ENCODE data around the gene SLC38A1.

Gene SLC38A1

DNA sequence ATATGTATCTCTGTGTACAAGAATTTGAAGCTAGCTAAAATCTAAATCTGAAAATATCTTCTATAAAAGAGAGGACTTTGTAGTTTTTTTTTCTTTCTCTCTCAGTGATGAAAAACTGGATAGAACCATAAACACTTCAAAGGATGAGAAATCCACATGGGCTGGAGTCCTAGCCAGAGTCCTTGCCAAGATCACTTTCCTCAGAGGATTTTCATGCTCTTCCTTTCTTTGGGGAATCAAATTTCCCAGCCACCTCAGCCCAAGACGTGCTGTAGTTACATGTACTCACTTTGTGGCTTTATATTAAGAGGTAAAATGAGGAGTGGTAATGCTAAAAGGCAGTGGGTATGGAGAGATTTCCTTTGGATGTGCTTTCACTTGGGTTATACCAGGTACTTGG, 110.3 kb downstream of the SLC38A1 start:
- no peak for DNase-seq (ENCODE audit: low read depth)
- no peak for TF ChIP-seq CTCF (IDR thresholded peaks at IDR 0.05; ENCODE audit: control insufficient read depth, insufficient read depth, low read depth, low read length, missing control alignments)
- no peak overlapping the region for H3K4me3 ChIP-seq (ENCODE audit: control insufficient read depth, low read depth, low read length)

DNA sequence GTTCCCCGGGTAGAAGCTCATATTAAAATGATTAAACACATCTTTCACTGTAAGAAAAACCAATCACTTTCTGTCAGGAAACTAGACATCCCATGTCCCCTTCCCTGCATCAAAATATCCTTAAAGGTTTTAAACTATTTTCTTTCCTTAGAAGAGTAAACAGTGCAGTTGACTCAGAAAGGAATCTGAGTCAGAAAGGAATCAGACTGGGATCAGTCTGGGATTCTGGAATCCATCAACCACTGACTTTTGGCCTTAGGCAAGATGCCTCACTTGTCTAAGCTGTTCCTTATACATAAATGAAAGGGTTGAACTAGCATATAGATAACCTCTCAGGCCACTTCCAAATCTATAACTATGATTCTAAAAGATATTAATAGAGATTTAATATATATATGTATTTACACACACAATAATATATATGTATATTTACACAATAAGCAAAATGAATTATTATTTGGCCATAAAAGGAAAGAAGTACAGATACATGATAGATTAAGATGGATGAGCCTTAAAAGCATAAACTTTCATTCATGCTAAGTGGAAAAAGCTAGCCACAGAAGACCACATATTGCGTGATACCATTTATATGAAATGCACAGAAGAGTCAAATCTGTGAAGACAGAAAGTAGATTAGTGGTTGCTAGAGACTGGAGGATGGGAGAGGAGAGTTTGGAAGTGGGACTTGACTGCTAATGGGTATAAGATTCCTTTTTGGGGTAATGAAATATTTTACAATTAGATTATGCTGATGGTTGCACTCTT, 114.4 kb downstream of the SLC38A1 start:
- peak; percentile 25 for DNase-seq (ENCODE audit: low read depth)
- no peak for TF ChIP-seq CTCF (IDR thresholded peaks at IDR 0.05; ENCODE audit: control insufficient read depth, insufficient read depth, low read depth, low read length, missing control alignments)
- no peak overlapping the region for H3K4me3 ChIP-seq (ENCODE audit: control insufficient read depth, low read depth, low read length)

DNA sequence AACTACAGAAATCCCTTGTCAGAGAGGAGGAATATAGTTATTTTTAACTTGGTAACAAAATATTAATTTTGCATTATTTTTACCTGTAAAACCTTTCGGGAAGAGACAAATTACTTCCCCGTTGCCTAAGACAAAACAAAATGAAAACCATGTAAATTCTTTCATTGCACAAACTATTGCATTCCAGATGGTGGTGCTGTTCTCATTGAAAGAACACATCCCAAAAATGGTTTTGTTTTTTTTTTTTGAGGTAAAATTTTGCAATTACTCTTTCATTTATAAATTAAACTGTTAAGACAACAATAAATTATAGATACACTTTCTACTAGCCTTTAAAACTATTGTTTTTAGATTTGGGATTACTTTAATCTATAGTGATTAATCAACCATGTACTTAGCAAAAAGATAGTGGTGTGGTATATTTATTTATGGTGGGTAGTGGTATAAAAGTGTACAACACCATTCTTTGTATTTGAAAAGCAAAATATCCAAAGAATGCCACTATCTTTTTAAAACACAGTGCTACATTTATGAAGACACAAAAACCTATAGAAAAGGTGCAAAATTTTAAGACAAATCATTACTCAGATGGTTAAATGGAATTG, 115.5 kb downstream of the SLC38A1 start:
- DNase-seq (ENCODE audit: low read depth): no peak
- TF ChIP-seq CTCF (IDR thresholded peaks at IDR 0.05; ENCODE audit: control insufficient read depth, insufficient read depth, low read depth, low read length, missing control alignments): peak; percentile 60
- H3K4me3 ChIP-seq (ENCODE audit: control insufficient read depth, low read depth, low read length): no peak overlapping the region

GRCh38 chr12:46152456-46152855, 116.4 kb downstream of the SLC38A1 start:
- no peak overlapping the region for H3K4me3 ChIP-seq (ENCODE audit: control insufficient read depth, low read depth, low read length)
- no peak for DNase-seq (ENCODE audit: low read depth)
- no peak for TF ChIP-seq CTCF (IDR thresholded peaks at IDR 0.05; ENCODE audit: control insufficient read depth, insufficient read depth, low read depth, low read length, missing control alignments)

GRCh38 chr12:46150735-46151134, 118.1 kb downstream of the SLC38A1 start:
- no peak for DNase-seq (ENCODE audit: low read depth)
- H3K4me3 ChIP-seq (ENCODE audit: control insufficient read depth, low read depth, low read length): no peak overlapping the region
- no peak for TF ChIP-seq CTCF (IDR thresholded peaks at IDR 0.05; ENCODE audit: control insufficient read depth, insufficient read depth, low read depth, low read length, missing control alignments)

DNA sequence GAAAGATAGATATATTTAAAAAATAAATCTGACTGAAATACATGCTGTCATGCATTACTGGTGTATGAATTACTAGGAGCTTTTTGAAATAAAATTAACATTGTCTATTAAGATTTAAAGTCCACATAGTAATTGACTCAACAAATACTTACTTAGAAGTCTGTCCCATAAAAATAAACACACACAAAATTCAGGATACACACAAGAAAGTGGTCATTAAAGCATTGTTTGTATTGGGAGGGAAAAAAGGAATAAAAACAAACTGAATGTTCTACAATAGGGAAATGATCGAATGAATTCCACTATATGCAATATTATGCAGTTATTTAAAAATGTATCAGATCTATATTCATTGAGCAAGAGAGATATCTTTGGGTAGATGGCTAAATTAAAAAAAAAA, 118.9 kb downstream of the SLC38A1 start:
- H3K4me3 ChIP-seq (ENCODE audit: control insufficient read depth, low read depth, low read length): no peak overlapping the region
- DNase-seq (ENCODE audit: low read depth): no peak
- no peak for TF ChIP-seq CTCF (IDR thresholded peaks at IDR 0.05; ENCODE audit: control insufficient read depth, insufficient read depth, low read depth, low read length, missing control alignments)
